Mesenchymal stem cell (in vitro differentiated cells and primary cell): ENCODE data around the gene GLI3.
A peak's percentile ranks its signal among the peaks of the same experiment; 100 is the strongest.

Experiments used
- DNase-seq: peaks from one replicate; pipeline ENCODE4 v3.0.0-alpha.2; 2013
- H2AFZ ChIP-seq: one replicate; pipeline ENCODE4 v1.6.1; 2013; ENCODE audit warnings: low read depth, mild to moderate bottlenecking, control low read depth, inconsistent platforms, low read length, moderate library complexity
- H2AK5ac ChIP-seq: 2 replicates; pipeline ENCODE4 v1.6.1; 2013; ENCODE audit warnings: low read length, moderate library complexity, mild to moderate bottlenecking, inconsistent platforms; ENCODE audit not compliant: severe bottlenecking
- H2BK120ac ChIP-seq: one replicate; pipeline ENCODE4 v1.6.1; 2013; ENCODE audit warnings: low read depth, mild to moderate bottlenecking, inconsistent platforms, low read length, moderate library complexity
- H2BK12ac ChIP-seq, 2 experiments: one replicate each; pipeline ENCODE4 v1.6.1; 2013; ENCODE audit warnings: inconsistent platforms in 2 of 2, low read length in 2 of 2, mild to moderate bottlenecking in 2 of 2, moderate library complexity in 2 of 2, control low read depth in 1 of 2
- H2BK15ac ChIP-seq: one replicate; pipeline ENCODE4 v1.6.1; 2013; ENCODE audit warnings: mild to moderate bottlenecking, low read depth, inconsistent platforms; ENCODE audit not compliant: poor library complexity, severe bottlenecking
- H2BK5ac ChIP-seq: 2 replicates; pipeline ENCODE4 v1.6.1; 2013; ENCODE audit warnings: low read depth, mild to moderate bottlenecking, low read length, control low read depth, inconsistent platforms; ENCODE audit not compliant: poor library complexity, severe bottlenecking
- H3K14ac ChIP-seq, 2 experiments: one replicate each; pipeline ENCODE4 v1.6.1; 2013; ENCODE audit warnings: inconsistent platforms in 2 of 2, low read length in 2 of 2, control low read depth in 1 of 2, mild to moderate bottlenecking in 1 of 2, moderate library complexity in 1 of 2
- H3K18ac ChIP-seq, 2 experiments: one replicate each; pipeline ENCODE4 v1.6.1; 2013; ENCODE audit warnings: inconsistent platforms in 2 of 2, low read length in 2 of 2, control low read depth in 1 of 2, low read depth in 1 of 2, mild to moderate bottlenecking in 1 of 2
- H3K23ac ChIP-seq, 2 experiments: one replicate each; pipeline ENCODE4 v1.6.1; 2013; ENCODE audit warnings: inconsistent platforms in 2 of 2, low read length in 2 of 2, mild to moderate bottlenecking in 2 of 2, moderate library complexity in 2 of 2, control low read depth in 1 of 2
- H3K27ac ChIP-seq: 2 replicates; pipeline ENCODE4 v1.5.1; 2013; ENCODE audit warnings: mild to moderate bottlenecking, moderate library complexity, low read length, control low read depth, inconsistent platforms; ENCODE audit not compliant: poor library complexity, severe bottlenecking
- H3K27me3 ChIP-seq, 2 experiments: 2 replicates each; pipeline versions ENCODE4 v1.6.1 to v1.7.0; 2013; ENCODE audit warnings: low read length in 2 of 2, mild to moderate bottlenecking in 2 of 2, moderate library complexity in 2 of 2, control low read depth in 1 of 2, inconsistent platforms in 1 of 2; ENCODE audit not compliant: control insufficient read depth in 1 of 2, insufficient read depth in 1 of 2
- H3K36me3 ChIP-seq, 2 experiments: 2 replicates each; pipeline versions ENCODE4 v1.6.1 to v1.7.0; 2013; ENCODE audit warnings: low read length in 2 of 2, control low read depth in 1 of 2, inconsistent platforms in 1 of 2, low read depth in 1 of 2, mild to moderate bottlenecking in 1 of 2; ENCODE audit not compliant: insufficient read depth in 2 of 2, control insufficient read depth in 1 of 2
- H3K4ac ChIP-seq, 2 experiments: one replicate each; pipeline ENCODE4 v1.6.1; 2013; ENCODE audit warnings: inconsistent platforms in 2 of 2, low read length in 2 of 2, mild to moderate bottlenecking in 2 of 2, moderate library complexity in 2 of 2, control low read depth in 1 of 2, low read depth in 1 of 2
- H3K4me1 ChIP-seq: 2 replicates; pipeline ENCODE4 v1.6.1; 2013; ENCODE audit warnings: low read depth, low read length, control low read depth; ENCODE audit not compliant: control insufficient read depth, insufficient read depth
- H3K4me2 ChIP-seq: 2 replicates; pipeline ENCODE4 v1.6.1; 2013; ENCODE audit warnings: low read length, mild to moderate bottlenecking, inconsistent platforms; ENCODE audit not compliant: poor library complexity, severe bottlenecking
- H3K4me3 ChIP-seq, 2 experiments: 2 replicates each; pipeline versions ENCODE4 v1.5.1 to v1.7.0; 2013; ENCODE audit warnings: low read length in 2 of 2, mild to moderate bottlenecking in 2 of 2, control low read depth in 1 of 2, low read depth in 1 of 2; ENCODE audit not compliant: insufficient read depth in 1 of 2
- H3K79me1 ChIP-seq: replicated peaks from 2 replicates; pipeline ENCODE4 v1.6.1; 2013; ENCODE audit warnings: mild to moderate bottlenecking, control low read depth, low read length, inconsistent platforms; ENCODE audit not compliant: poor library complexity, severe bottlenecking
- H3K9ac ChIP-seq: 2 replicates; pipeline ENCODE4 v1.7.0; 2013; ENCODE audit warnings: mild to moderate bottlenecking, low read length, moderate library complexity
- H3K9me3 ChIP-seq: 2 replicates; pipeline ENCODE4 v1.7.0; 2013; ENCODE audit warnings: mild to moderate bottlenecking, low read length; ENCODE audit not compliant: control insufficient read depth
- H4K8ac ChIP-seq: one replicate; pipeline ENCODE4 v1.6.1; 2013; ENCODE audit warnings: inconsistent platforms, mild to moderate bottlenecking, low read length, moderate library complexity
- H4K91ac ChIP-seq: one replicate; pipeline ENCODE4 v1.6.1; 2013; ENCODE audit warnings: mild to moderate bottlenecking, low read length, inconsistent platforms
- WGBS: methylation state at CpG from one replicate; pipeline ENCODE4 v1.1.7; 2013; ENCODE audit warnings: mixed read lengths; 5-methylcytosine and 5-hydroxymethylcytosine counted together

GLI3 gene

DNA sequence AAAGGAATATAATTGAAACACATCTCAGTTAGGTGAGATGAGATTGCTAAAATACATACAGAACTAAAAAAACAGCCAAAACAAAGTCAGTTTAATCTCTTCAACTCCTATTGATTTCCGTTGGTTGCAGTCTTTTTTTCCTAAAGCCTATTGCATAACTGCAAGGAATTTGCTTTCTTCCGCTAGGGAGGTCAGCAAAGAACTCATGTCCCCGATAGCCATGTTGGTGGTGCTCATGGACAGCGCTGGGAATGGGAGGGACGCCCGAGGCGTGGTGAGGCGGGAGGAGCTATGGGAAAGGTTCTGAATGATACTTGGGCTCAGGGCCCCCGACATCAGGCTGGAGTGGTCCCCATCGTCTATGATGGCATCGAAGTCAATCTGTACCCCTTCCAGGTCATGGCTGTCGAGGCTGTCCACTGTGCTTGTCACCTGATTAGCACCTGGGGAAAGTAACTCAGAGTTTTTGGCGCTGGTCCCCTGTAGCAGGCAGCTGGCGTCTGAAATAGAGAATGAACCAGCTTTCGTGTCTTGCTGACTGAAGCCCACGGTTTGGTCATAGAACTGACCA is 272.7 kb downstream of the GLI3 start:
- H3K4me1 ChIP-seq = peaks cover 12% of the 10 kb centered on the region
- H2AK5ac ChIP-seq = no peak overlapping the region
- no peak overlapping the region for H2BK5ac ChIP-seq
- H3K9me3 ChIP-seq = no peaks in the 10 kb centered on the region
- H2BK120ac ChIP-seq = no peak overlapping the region
- no peak for DNase-seq
- no peaks in the 10 kb centered on the region for H3K79me1 ChIP-seq
- peak overlapping the region in 1 of 2 experiments; percentile 47 for H3K14ac ChIP-seq
- no peak overlapping the region for H3K18ac ChIP-seq
- no peak overlapping the region for H3K4ac ChIP-seq
- no peak overlapping the region for H3K23ac ChIP-seq
- no peak overlapping the region for H4K91ac ChIP-seq
- H3K9ac ChIP-seq = no peak overlapping the region
- H2AFZ ChIP-seq = no peak overlapping the region
- H3K36me3 ChIP-seq = peaks cover 28 to 80% of the 10 kb centered on the region in 2 experiments
- no peaks in the 10 kb centered on the region for H3K27me3 ChIP-seq
- H2BK15ac ChIP-seq = no peak overlapping the region
- WGBS = 98% methylated on average over 16 of the region's 16 CpGs
- H3K27ac ChIP-seq = no peak overlapping the region
- no peak overlapping the region for H2BK12ac ChIP-seq
- H4K8ac ChIP-seq = no peak overlapping the region
- no peak overlapping the region for H3K4me3 ChIP-seq
- H3K4me2 ChIP-seq = no peak overlapping the region

- DNase-seq = no peak
- Histone ChIP-seq H3K79me1 (no peaks in the 10 kb centered on the region), H3K18ac (peak overlapping the region in 1 of 2 experiments; percentile 55), H4K91ac (no peak overlapping the region), H2BK12ac (no peak overlapping the region), H2BK120ac (no peak overlapping the region), H3K4ac (peak overlapping the region in 1 of 2 experiments; percentile 9), H2AFZ (no peak overlapping the region), H3K27ac (no peak overlapping the region), H3K14ac (no peak overlapping the region), H3K27me3 (no peaks in the 10 kb centered on the region), H4K8ac (no peak overlapping the region), H3K36me3 (peaks cover 0 to 16% of the 10 kb centered on the region in 2 experiments), H3K4me1 (peaks cover 21% of the 10 kb centered on the region), H3K23ac (no peak overlapping the region), H3K9ac (peak overlapping the region; percentile 62), H2BK15ac (no peak overlapping the region), H3K9me3 (no peaks in the 10 kb centered on the region), H3K4me2 (no peak overlapping the region), H3K4me3 (peak overlapping the region in 1 of 2 experiments; percentile 50), H2AK5ac (no peak overlapping the region), H2BK5ac (peak overlapping the region; percentile 8)
- 89% methylated on average over 7 of the region's 10 CpGs for WGBS
These were observed 280.3 kb downstream of the GLI3 start for GRCh38 chr7:41956705-41957104.

GRCh38 chr7:41955893-41956675 is 280.9 kb downstream of the GLI3 start:
- Histone ChIP-seq H3K4me2 (peak overlapping the region; percentile 39), H4K8ac (no peak overlapping the region), H3K18ac (peak overlapping the region in 1 of 2 experiments; percentile 55), H3K4me3 (peak overlapping the region in 1 of 2 experiments; percentile 50), H3K27ac (peak overlapping the region; percentile 81), H3K9ac (peak overlapping the region; percentile 62), H2AK5ac (no peak overlapping the region), H2BK15ac (peak overlapping the region; percentile 19), H3K79me1 (no peaks in the 10 kb centered on the region), H3K4me1 (peaks cover 21% of the 10 kb centered on the region), H2BK120ac (no peak overlapping the region), H3K4ac (no peak overlapping the region), H3K23ac (no peak overlapping the region), H3K14ac (no peak overlapping the region), H2BK5ac (peak overlapping the region; percentile 8), H3K36me3 (peaks cover 0 to 10% of the 10 kb centered on the region in 2 experiments), H3K27me3 (no peaks in the 10 kb centered on the region), H2BK12ac (no peak overlapping the region), H2AFZ (peak overlapping the region; percentile 2), H3K9me3 (no peaks in the 10 kb centered on the region), H4K91ac (no peak overlapping the region)
- WGBS = 37% methylated on average over 16 of the region's 16 CpGs
- DNase-seq = peak; percentile 95

DNA sequence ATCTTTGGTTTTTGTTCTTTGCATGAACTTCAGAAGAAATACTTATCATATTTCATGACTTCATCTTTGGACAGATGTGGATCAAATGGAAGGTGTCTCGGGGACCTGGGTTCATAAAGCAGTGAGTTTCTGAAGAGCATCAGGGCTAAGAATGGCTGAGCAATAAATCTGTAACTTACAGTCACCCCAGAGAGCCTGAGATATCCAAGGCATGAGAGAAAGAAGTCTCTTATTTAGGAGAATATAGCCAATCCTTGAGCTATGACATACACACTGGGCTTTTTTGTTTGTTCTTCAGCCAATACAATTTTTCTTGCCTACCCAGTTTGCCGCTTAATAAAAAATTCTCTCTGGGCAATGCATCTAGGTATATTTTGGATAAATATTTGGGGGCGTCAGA is 281.6 kb downstream of the GLI3 start:
- DNase-seq = no peak
- H3K9ac ChIP-seq = peak overlapping the region; percentile 59
- no peak overlapping the region for H3K23ac ChIP-seq
- no peaks in the 10 kb centered on the region for H3K9me3 ChIP-seq
- H2BK120ac ChIP-seq = no peak overlapping the region
- no peak overlapping the region for H2BK12ac ChIP-seq
- no peak overlapping the region for H3K4ac ChIP-seq
- H3K36me3 ChIP-seq = peaks cover 0 to 4% of the 10 kb centered on the region in 2 experiments
- H3K27me3 ChIP-seq = no peaks in the 10 kb centered on the region
- H3K79me1 ChIP-seq = no peaks in the 10 kb centered on the region
- no peak overlapping the region for H4K8ac ChIP-seq
- H3K14ac ChIP-seq = no peak overlapping the region
- no peak overlapping the region for H3K18ac ChIP-seq
- H3K4me2 ChIP-seq = no peak overlapping the region
- H2BK15ac ChIP-seq = no peak overlapping the region
- H3K4me1 ChIP-seq = peaks cover 21% of the 10 kb centered on the region
- H2BK5ac ChIP-seq = no peak overlapping the region
- no peak overlapping the region for H2AK5ac ChIP-seq
- peak overlapping the region; percentile 55 for H3K27ac ChIP-seq
- 49% methylated on average over 2 of the region's 3 CpGs for WGBS
- H2AFZ ChIP-seq = no peak overlapping the region
- H4K91ac ChIP-seq = no peak overlapping the region
- H3K4me3 ChIP-seq = peak overlapping the region in 1 of 2 experiments; percentile 24
